ENCODE measurements around the gene FAM241B.

The FAM241B gene

DNA sequence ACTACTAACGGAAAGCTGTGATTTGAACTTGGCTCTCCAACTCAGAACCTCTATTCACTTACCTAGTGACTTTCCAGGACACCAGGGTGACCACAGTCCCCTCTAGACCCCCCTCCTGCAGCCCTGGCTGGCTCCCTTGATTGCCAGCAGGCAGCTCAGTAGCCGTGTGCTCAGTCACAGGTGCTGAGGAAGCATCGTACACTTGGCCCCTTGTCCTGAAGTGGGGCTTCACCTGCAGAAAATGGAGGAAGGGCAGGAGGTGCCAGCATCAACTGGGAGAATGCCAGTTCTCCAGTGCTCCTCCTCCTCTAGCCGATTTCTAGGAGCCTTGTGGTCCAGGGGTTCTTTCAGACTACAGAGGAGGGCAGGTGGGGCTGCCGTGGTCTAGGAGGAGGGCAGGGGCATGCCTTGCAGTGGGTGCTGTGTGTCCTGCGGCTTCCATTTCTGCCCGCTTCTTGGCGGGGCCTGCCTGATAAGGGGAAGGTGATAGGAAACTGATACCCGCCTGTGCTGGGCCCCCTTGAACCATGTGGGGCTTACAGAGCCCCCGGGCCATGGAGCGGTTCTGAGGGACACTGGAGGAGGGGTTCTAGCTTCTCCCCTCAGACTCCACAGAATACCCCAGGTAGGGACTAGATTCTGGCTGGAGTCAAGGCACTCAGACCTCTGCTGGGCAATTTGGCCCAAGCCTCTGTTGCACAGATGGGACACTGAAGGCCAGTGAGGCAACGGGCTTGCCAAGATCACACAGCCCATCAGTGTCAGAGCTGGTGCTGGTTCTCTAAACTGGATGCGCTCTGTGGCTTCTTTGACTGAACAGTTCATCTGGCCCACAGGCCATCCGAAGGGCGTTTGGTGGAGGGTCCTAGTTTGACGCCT, 14.0 kb downstream of the FAM241B start:
- DNase-seq (ENCODE audit: low read depth in 1 of 2, low spot score in 1 of 2): no peak
- Histone ChIP-seq H3K4me3 (replicated peaks; ENCODE audit: insufficient read depth, low read length) (no peak overlapping the region), H3K27me3 (ENCODE audit: insufficient read depth, poor library complexity, severe bottlenecking) (no peaks in the 10 kb centered on the region), H3K27ac (replicated peaks) (no peak overlapping the region)
- TF ChIP-seq, protein P1, sequence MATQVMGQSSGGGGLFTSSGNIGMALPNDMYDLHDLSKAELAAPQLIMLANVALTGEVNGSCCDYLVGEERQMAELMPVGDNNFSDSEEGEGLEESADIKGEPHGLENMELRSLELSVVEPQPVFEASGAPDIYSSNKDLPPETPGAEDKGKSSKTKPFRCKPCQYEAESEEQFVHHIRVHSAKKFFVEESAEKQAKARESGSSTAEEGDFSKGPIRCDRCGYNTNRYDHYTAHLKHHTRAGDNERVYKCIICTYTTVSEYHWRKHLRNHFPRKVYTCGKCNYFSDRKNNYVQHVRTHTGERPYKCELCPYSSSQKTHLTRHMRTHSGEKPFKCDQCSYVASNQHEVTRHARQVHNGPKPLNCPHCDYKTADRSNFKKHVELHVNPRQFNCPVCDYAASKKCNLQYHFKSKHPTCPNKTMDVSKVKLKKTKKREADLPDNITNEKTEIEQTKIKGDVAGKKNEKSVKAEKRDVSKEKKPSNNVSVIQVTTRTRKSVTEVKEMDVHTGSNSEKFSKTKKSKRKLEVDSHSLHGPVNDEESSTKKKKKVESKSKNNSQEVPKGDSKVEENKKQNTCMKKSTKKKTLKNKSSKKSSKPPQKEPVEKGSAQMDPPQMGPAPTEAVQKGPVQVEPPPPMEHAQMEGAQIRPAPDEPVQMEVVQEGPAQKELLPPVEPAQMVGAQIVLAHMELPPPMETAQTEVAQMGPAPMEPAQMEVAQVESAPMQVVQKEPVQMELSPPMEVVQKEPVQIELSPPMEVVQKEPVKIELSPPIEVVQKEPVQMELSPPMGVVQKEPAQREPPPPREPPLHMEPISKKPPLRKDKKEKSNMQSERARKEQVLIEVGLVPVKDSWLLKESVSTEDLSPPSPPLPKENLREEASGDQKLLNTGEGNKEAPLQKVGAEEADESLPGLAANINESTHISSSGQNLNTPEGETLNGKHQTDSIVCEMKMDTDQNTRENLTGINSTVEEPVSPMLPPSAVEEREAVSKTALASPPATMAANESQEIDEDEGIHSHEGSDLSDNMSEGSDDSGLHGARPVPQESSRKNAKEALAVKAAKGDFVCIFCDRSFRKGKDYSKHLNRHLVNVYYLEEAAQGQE (IDR thresholded peaks at IDR 0.05; ENCODE audit: insufficient replicate concordance, low read depth): no peak
- TF ChIP-seq POLR2AphosphoS5 (IDR thresholded peaks at IDR 0.05; ENCODE audit: low read depth) (no peak), SPI1 (IDR thresholded peaks at IDR 0.05; ENCODE audit: borderline replicate concordance, low read depth) (no peak), GABPA (IDR thresholded peaks at IDR 0.05; ENCODE audit: low read depth) (no peak)
- TF ChIP-seq, protein P2, sequence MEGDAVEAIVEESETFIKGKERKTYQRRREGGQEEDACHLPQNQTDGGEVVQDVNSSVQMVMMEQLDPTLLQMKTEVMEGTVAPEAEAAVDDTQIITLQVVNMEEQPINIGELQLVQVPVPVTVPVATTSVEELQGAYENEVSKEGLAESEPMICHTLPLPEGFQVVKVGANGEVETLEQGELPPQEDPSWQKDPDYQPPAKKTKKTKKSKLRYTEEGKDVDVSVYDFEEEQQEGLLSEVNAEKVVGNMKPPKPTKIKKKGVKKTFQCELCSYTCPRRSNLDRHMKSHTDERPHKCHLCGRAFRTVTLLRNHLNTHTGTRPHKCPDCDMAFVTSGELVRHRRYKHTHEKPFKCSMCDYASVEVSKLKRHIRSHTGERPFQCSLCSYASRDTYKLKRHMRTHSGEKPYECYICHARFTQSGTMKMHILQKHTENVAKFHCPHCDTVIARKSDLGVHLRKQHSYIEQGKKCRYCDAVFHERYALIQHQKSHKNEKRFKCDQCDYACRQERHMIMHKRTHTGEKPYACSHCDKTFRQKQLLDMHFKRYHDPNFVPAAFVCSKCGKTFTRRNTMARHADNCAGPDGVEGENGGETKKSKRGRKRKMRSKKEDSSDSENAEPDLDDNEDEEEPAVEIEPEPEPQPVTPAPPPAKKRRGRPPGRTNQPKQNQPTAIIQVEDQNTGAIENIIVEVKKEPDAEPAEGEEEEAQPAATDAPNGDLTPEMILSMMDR (IDR thresholded peaks at IDR 0.05; ENCODE audit: insufficient read depth, low read length): no peak

DNA sequence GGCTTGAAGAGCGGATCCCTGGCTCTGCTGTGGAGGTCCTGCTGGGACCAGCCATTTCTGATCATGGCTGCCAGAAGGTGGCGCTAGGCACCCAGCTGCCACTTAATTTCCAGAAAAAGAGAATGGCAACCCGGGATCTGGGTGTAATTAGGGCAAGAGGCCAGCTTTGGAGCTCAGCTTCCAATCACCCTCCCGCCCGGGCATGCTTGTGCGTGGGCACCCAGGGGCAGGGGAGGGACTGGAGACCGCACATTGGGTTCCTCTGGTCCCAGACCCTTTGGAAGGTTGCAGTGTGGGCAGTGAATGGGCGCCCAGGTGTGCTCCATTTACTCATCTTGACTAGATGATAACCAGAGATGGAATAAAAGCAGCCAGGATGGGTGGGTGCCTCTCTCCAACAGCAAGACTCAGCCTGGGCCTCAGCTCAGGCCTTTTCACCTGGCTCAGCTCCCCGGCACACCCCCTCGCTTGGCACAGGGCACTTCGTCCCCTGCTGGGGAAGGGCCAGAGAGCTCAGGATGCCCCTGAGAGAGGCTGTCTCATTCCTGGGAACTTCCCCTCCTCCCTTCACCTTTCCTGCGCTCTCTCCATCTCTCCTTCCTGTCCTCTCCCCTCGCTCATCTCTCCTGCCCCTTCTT, 14.7 kb downstream of the FAM241B start:
- DNase-seq (ENCODE audit: low read depth in 1 of 2, low spot score in 1 of 2): peak in 1 of 2 experiments; percentile 40
- peaks cover 2% of the 10 kb centered on the region for H3K27me3 ChIP-seq (ENCODE audit: insufficient read depth, poor library complexity, severe bottlenecking)

More for the DNA sequence above, 14.7 kb downstream of the FAM241B start:
- TF ChIP-seq, protein P1 (IDR thresholded peaks at IDR 0.05; ENCODE audit: insufficient replicate concordance, low read depth): no peak
- no peak for TF ChIP-seq SPI1 (IDR thresholded peaks at IDR 0.05; ENCODE audit: borderline replicate concordance, low read depth)
- TF ChIP-seq, protein P2 (IDR thresholded peaks at IDR 0.05; ENCODE audit: insufficient read depth, low read length): peak; percentile 69
- no peak overlapping the region for H3K27ac ChIP-seq (replicated peaks)
- H3K4me3 ChIP-seq (replicated peaks; ENCODE audit: insufficient read depth, low read length): no peak overlapping the region
